OCI-M2 (cell line): ENCODE data around the gene CSF1.

Experiments
- DNase-seq: peaks from one replicate; lab custom pipeline; 2025; ENCODE audit not compliant: unreplicated experiment; lab: John Stamatoyannopoulos, UW

CSF1 gene

DNA sequence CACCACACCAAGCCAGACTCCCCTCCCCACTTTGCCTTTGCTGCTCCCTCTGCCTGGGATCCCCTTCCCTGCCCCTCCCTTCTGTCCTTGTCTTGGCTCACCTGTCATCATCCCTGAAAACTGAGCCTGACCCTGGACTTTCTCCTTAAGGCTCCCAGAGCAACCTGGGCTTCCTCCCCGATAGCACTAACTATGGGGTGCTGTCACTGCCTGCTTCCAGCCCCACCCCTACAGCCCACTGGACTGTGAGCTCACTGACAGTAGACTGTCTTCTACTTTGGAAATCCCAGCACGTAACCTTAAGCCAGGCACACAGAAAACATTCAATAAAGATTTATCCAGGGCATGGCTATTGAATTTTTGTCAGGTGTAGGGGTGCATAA lies 9.5 kb upstream of the CSF1 start:
- no peak for DNase-seq

DNA sequence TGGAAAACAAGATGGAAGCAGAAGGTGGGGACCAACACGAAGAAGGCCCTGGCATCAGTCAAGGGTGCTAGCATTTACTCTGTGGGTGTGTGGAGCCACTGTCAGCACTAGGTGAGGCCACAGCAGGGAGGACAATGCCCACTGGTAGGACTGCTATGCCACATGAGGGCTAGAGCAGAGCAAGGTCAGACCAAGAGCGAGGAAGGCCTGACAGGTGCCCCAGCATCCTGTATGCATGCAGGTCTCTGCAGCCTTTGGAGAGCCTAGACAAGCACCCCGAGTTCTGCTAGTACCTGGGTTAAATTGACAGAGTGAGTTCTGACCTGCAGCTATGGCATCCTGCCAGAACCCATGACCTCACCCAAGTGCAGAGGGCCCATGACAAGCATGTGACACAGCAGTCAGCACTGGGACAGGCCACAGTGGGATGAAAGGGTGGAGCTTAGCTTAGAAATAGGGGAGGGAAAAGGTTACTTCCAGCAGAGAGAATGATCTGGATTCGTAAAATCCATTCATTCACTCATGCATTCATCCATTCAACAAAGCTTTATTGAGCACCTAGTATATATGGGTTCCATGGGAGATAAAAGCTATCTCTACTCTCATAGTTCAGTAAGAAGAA lies 9.0 kb upstream of the CSF1 start:
- no peak for DNase-seq

DNA sequence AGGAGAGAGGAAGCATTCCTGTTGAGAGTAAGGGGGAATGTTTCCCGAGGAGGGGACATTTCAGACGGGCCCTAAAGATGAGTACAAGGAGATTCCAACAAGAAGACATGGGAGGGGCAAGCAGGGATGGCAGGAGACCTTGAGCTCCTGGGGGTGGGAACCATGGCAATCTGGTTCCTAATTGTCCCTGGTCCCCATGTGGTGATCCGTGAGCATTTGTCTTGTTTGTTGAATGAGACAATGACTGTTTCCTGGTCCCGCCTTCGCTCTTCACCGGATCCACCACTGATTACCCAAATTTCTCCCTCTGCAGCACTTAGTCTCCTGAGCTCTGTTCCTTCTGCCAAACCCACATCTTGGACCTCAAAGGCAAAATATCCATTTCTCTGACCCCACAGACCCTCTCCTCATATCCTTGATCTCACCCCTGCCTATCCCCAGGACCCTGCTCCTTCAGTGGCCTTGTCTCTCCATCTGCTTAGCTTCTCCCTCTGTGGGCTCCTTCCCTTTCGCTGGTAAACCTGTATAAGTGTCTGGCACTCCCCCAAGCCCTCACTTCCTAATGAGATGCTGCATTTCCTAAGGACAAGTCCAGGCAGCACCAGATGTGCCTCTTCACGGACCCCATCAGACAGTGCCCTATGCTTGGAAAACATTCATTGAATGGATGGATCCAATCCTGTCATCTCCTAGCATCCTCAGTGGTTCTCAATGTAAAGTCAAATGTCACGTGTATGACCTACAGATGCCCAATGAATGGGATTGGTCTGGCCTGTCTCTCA lies 8.3 kb upstream of the CSF1 start:
- DNase-seq, result no peak

DNA sequence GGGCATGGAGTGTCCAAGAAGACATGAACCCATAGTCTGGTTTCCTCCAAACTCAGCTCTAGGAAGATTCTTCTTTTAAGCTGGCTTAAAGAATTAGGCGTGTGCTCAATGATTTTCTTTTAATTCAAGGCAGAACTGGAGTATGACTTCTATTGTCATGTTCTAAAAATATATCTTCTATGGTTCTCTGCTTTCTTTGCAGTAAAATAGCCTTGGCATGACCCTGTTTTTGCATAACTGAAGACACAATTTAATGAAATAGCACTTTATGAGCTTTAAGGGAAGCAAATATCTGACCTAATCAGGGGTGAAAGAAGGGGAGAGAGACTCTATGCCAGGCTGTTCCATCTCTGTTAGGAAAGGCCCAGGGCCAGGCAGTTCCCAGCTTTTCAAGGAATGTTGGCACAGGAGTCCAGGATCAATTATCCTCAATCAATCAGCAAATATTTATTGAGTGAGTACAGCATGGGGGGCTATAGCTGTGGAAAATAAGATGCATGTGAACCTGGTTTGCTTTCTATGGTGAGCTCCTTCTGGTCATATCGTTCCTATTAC lies 7.2 kb upstream of the CSF1 start:
- DNase-seq, result no peak

DNA sequence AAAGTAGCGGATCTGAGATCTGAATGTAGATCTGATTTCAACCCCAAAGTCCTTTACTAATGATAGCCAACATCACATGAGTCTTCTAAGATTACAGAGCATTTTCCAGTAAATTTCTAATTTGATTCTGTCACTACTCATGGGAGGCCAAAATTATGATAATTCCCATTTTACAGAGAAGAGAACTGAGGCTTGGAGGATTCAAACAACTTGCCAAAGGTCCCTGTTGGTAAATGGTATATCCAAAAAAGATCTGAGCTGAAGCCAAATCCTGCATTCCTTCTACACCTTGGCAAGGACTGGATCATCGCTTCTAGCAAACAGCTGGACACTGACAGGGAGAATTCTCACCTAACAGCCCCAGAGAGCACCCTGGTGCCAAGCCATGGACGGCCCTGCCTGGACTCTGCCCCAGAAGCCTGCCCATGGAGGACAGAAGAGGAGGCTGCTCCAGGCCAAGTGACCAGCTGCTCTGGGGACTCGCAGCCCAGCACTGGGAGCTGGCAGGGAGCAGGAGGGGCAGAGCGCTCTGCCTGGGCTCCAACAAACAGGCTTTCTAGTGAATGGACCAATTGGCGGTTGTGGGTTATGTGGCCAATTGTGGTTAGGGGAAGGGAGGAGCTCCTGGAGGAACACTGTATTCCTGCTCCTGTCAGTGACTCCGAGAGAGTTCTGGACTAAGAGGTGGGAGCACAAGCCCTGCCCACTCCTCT lies 6.4 kb upstream of the CSF1 start:
- no peak for DNase-seq

DNA sequence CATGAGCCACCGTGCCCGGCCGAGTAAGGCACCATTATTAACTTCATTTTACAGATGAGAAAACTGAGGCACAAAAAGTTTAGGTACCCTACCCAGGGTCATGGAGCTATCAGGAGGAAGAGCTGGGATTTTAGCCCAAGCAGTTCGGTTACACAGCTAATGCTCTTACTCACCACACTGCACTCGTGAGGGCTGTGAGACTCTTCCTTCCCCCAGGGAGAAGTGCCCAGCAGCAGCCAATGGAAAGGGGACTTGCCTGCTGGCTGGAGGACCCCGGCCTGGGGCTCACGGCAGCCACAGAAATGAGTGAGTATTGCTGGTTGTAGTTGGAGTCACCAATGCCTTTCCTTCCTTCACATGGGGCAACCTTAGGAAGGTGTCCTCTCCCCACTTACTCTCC lies 5.2 kb upstream of the CSF1 start:
- no peak for DNase-seq

DNA sequence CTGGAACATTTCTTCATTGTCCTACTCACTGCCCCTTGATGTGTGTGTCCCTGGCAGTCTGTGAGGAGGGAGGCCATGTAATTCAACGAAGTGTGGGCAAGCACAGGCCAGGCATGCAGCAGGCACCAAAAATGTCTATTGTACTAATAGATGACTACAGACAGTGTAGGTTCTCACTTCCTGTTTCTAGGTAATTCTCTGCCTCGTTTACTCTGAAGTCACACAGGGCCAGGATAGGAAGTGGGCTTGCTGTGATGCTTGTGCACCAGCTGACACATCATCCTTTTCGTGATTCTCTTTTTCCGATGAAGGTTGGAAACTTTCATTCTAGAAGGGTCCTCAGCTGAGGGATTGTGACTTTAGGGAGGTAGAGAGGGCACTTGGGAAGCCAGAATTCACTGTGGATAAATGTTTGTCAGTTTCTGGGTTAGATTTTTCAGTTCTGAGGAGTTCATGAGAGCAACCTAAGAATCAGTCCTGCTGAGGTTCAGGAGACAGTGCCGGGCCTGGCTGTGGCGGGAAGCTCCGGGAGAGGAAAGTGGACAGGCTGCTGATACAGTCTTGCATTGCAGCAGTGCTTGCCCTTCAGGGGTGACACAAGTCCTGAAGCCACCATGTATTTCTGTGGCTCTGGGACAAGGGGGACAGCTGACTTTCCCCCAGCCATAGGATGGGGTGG lies 4.3 kb upstream of the CSF1 start:
- no peak for DNase-seq

DNA sequence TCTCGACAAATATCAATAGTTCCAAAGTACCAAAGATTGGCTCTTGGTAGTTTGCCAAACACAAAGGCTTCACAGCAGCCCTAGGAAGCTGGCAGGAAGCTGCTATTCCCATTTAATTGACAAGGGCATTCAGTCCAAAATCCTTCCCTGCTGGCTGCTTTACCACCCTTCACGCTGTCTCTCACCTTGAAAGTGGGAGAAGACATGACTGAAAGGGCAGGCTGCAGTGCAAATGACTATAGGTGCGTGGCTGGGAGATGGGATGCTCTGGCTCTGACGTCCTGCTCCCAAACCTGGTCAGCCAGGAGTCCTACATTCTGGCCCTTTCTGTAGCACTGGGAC lies 3.8 kb upstream of the CSF1 start:
- DNase-seq, result no peak

DNA sequence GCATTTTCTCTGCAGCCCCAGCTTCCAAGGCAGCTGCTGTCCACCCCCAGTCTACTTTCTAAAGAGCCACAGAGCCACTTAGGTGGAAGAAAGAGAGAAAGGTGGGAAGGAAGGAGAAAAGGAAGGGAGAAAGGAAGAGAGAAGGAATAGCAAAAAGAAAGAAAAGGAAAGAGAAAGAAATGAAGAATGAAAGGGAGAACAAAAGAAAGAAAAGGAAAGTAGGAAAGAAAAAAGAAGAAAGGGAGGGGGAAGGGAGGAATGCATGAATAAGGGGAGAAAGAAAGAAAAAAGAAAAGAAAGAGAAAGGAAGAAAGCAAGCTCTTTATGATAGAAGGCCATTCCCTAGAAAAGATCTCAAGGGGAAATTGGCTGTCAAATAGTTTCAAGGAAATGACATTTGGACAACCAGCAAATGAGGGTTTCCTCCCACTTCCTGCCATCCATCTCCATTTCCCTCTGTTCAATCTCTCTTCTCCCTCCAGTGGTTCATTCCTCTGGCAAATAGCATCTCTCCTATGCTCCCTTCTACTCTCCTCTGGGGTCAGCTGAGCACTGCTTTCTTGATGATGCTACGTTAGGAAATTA lies 3.4 kb upstream of the CSF1 start:
- no peak for DNase-seq

DNA sequence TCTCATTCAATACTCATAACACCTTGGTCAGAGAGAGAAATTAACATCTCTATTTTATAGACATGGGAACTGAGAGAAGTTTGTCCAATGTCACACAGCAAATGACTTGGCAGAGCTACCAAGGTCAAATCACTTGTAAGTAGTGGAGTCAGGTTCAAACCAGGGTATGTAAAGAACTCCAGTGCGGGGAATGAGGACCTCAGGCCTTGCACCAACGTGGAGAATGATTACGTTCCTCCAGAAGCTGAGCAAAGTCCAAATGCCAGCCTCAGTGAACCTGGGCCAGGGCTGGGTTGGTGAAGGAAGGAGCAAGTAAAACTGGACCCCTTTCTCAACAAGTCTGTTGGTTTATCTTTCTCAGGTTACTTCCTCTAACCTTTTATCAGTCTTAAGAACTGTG lies 1.8 kb upstream of the CSF1 start:
- DNase-seq, result no peak

DNA sequence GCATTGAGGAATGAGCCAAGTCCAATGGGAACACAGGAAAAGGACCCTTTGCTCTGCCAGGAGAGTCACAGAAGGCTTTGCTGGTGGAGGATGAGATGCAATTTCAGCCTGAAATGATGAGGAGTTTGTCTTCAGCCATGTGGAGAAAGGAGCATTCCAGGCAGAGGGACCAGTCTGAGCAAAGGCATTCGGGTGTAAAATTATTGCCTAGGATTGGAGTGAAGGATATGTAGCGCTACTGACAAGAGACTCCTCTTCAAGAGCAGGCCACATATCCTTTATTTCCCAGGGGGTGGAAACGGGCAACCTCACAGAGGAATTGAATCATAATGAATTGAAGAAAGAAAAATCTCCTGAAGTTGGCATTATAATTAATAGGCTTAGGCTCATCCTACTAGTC lies 1.1 kb upstream of the CSF1 start:
- DNase-seq, result no peak

DNA sequence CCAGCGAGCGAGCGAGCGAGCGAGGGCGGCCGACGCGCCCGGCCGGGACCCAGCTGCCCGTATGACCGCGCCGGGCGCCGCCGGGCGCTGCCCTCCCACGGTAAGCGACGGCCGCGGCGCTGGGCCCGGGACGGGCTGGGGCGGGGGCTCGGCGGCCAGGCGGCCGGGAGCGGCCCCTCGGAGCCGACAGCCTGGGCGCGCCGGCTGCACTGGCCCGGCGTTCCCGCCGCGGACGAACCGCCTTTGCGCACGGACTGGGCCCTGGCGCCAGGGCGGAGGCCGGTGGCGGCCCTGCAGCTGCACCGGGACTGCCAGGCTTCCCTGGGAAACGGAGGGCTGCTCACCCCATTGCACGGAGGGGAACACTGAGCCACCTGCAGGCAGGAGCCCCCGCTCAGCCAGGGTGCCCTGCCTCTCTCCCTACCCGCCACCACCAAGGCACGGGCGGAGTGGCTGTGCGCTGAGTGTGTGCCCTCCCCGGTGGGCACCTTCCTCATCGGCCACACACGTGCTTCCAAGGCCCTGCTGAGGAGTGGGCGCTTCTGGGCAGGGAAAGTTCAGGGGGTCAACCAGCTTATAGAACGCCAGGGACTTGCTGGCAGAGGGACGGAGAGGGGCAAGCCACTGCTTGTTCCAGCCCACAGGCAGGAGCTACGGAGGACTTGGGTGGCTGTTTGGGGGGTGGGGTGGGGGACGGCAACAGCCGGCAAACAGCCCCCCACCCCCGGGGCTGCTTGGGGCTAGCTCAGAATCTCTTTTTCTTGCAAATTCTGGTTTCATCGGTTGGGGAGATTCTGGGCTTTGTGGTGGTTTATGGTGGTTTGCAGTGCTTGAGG lies 532 bp downstream of the CSF1 start:
- no peak for DNase-seq

DNA sequence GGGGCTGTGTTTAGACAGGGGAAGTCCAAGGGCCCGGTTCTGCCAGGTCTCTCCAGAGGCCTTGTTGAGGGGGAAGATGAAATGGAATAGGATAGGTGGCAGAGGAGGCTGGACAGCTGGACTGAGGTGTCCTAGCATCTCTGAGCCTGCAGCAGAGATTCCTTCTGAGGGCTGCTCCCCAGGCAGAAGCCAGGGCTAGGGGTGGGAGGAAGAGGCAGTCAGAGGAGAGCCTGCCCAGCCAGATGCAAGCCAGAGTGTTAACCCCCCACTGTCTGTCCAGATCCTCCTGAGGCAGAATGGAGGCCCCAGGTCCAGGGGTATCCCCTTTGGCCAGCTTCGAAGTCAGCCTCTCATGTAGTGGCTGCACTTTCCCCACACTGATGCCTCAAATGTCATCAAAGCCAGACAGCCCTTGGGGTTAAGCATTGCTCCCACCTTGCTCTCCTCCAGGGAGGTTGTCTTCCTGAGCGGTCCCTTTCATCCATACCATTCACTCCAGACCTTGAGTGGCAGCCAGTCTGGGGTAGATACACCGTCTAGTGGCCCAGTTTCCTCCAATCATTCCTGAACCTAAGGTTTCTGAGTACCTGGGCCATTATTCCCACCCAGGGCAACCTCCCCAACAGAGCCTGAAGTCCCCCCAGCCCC lies 1.7 kb downstream of the CSF1 start:
- no peak for DNase-seq

DNA sequence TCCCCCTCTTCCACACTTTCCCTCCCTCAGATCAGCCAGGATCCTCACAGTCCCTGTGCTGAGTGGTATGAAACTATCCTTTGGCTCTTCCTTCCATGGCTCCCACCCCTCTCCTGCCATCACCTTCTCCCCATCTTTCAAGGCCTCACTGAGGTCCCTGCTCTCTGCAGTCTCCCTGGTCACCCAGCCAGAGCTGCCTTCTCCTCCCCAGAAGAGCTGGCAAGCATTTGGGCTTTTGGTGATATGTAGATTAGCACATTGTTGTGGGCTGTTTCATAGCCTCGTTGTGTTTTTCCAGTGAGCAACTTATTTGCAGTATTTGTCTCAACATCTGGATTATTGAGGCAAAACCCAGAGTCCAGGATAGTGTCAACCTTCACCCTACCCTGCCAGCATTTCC lies 2.2 kb downstream of the CSF1 start:
- no peak for DNase-seq

DNA sequence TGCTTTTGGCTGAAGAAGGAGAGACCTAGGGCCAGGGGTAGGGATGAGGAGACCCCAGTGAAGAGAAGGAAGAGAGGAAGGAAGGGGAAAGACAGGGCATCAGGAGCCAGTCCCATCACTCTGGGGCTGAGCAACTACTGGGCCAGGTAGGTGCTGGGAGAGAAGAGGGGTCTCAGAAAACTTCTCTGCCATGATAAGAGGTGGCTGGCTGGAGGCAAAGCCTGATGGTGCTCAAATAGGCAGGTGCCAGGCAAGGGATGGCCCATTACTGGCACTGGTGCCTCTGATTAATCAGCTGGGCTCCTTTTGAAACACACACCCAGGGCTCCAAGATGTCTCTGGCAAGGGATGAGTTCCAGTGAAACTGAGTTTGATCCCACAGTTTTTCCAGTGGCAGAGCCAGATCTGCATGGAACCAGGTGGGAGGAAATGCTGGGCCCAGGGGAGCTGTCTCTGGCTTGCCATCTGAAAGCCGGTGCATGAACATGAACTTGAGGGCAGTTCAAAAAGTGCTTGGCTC lies 2.8 kb downstream of the CSF1 start:
- DNase-seq, result no peak

DNA sequence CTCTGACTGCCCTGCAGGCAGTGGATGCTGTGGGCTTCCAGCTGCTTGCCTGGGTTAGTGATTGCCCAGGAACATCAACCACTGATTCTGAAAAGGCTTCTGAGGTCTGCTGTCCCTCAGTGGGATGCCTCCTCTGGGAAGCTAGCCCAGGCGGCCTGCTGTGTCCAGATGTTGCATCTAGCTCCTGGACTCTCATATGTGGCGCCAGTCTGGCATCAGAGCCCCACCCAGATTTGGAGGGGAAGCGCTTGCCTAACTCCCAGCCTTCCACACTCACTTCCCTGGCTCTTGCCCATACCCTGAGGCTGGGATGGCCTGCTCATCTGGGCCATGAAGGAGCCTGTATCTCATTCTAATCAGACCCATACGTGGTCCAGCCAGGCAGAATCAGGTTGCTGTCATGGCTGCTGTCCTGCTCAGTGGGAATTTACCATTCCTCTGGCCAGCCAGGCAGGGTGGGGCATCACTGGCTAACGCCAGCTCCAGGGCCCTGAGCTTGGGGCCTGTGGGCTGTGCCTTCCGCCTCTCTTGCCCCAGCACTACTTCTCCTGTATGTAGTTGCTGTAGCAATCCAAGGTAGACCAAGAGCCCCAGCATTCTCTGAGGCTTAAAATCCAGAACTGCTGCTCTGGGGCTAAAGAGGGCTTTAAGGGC lies 4.1 kb downstream of the CSF1 start:
- no peak for DNase-seq

DNA sequence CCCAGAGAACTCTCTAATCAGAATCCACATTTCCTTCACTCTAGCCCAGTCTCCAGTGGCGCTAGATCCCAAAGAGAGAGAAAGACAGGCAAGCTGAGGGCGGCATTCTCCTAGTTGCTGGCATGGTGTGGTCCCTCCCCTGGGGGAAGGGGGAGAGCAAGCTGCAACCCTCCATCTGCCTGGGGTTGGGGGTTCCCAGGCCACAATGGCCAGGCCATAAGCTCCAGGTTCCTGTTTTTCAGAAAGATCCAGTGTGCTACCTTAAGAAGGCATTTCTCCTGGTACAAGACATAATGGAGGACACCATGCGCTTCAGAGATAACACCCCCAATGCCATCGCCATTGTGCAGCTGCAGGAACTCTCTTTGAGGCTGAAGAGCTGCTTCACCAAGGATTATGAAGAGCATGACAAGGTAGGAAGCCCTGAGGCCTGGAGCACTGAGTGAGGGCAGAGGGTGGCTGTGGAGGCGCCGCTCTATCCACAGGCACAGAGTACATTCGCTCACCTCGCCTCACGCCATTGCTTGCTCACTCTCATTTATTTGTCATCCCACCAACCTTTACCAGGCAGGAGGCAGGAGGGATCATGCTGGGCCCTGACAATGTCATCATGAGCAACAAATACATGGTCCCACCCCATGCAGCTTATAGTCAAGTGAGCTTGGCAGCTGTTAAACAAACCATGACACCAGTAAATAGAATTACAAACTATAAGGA lies 6.6 kb downstream of the CSF1 start:
- no peak for DNase-seq

DNA sequence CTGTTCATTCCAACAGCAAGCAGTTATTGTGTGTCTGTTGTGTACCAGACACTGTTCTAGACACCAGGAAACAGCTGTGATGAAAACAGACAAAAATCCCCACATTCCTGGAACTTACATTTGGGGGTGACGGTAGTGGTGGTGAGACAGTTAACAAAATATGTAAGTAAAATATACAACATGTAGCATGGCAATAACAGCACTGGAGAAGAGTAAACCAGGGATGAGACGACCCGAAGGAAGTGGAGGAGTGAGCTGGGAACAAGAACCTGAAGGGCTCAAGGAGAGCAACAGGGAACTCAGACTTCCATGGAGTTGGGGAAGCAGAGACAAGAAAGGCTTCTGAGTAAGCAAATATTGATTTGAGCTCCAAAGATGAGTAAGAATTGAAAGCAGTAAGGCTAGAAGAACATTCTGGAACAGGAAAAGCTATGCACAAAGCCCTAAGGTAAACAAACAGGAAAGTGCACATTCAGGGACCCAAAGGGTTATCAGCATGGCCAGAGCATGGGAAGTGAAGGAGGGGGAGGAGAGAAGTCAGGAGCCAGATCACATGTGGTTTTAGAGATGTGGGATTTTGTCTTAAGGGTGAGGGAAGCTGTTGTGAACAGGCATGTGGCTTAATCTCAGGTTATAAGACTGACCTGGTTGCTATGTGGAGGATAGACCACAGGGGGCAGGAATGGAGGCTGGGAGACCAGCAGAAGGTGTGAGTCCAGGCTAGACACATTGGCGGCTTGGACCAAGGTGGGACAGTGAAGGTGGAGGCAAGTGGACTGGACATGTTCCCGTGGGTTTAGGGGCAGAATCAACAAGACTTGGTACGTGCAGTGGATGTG lies 7.3 kb downstream of the CSF1 start:
- DNase-seq, result no peak
